Activated CD4-positive, alpha-beta T cell treated with anti-CD3 and anti-CD28 coated beads, Interleukin-2, amount 50 U/mL, for 1 hour (primary cell): Measurements from ENCODE around the gene MCHR2.
"Not testable (repeated sequence)": the region's sequence is repeated elsewhere in the genome, so short reads cannot be mapped to it uniquely, and the experiment has no call there.

Source experiments
- DNase-seq: peaks from one replicate; pipeline ENCODE4 v3.0.0-alpha.2; 2020

The MCHR2 gene, protein sequence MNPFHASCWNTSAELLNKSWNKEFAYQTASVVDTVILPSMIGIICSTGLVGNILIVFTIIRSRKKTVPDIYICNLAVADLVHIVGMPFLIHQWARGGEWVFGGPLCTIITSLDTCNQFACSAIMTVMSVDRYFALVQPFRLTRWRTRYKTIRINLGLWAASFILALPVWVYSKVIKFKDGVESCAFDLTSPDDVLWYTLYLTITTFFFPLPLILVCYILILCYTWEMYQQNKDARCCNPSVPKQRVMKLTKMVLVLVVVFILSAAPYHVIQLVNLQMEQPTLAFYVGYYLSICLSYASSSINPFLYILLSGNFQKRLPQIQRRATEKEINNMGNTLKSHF

DNA sequence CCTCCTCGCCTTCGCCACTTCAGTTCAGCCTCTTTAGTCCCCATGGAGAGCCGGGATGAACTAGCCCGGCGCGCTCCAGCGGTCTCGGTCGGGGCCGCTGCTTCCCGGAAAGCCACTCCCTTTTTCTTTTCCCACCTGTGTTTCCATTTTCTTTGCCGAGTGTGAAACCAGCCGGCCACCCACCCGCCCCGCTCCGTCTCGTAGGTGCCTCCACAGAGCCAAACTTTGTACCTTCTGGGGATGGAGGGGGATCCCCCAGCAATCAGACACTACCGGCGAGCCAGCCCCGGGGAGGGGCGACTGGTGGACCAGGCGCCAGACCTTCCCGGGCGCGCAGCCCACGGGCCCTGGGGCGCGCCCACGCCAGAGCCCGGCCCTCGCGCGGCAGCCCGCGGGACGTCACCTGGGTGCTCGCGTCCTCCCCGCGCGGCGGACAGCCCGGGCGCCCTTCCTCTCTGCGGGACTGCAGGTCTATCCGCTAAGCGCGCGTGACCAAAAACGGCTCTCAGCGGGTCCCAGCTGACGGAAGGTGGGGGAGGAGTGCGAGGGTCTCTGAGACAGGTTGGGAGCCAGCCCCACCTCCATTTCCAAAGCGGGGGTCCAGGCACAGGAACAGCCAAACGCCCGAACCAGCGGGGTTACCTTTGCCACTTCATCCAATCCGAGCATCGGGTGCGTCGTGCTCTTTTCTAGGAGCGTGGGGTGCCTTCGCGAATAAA is at the start of gene MCHR2:
TSS of gene MCHR2 (minus strand) at position 691 of the 719 bp plus-strand sequence. CDS start 38,076 bp downstream, outside the sequence.
- no peak for DNase-seq

DNA sequence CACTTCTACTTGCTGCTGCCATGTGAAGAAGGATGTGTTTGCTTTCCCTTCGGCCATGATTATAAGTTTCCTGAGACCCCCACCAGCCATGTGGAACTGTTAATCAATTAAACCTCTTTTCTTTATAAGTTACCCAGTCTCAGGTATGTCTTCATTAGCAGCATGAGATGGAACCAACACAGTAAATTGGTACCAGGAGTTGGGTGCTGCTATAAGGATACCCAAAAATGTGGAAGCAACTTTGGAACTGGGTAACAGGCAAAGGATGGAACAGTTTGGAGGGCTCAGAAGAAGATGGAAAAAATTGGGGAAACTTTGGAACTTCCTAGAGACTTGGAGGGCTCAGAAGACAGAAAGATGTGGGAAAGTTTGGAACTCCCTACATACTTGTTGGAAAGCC is 44.5 kb upstream of the MCHR2 start:
- DNase-seq, result not testable (repeated sequence)

DNA sequence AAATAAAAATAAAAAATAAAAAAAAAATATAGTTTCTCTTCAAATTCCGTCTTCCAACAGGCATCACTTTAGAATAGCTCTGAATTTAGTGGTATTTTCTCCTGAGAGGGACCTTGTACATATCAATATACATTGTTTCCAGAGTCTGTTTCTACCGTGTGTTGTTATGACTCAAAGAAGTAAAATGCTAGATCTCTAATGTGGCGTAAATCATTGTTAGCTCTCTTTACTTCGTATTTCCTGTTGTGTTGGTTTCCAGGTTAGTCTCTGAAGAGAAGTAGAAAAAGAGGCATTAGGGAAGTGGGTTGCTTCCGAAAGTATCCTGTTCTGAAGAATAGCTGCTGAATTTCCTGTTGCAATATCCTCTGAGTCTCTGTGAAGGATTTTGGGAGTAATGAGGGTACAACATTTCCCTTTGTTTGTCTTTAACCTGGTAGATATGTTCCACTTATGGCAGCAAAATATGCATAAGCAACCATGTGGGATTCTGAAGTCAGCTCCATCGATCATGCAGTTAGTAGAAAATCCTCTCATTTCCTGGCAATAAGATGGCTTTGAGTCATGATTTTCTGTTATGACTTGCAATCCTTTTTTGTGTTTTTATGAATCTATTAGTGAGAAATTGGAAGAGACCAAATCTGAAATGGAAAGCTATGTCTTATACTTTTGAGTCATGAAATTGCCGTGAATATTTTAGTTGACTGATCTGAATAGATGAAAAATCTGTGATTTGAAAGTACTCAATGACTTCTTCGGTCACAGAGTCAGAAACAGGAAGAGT is 42.0 kb upstream of the MCHR2 start:
- DNase-seq, result no peak

DNA sequence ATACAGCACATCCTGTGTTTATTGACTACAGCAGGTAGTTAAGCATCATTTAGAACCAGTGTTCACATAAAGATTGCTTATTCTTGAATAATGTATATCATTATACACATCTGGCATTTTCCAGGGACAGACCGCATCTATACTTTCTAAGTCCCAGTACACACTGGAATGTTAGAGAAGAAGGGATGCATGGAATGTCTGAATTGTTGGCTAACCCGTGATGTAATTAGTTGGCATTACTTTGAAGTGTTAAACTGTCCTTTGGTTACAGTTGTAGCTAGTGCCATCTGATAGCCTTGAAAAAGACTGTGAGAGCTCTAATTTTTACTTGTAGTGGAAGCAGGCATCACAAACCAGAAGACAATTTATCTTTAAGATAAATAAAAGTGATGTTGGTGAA is 29.8 kb upstream of the MCHR2 start:
- no peak for DNase-seq

DNA sequence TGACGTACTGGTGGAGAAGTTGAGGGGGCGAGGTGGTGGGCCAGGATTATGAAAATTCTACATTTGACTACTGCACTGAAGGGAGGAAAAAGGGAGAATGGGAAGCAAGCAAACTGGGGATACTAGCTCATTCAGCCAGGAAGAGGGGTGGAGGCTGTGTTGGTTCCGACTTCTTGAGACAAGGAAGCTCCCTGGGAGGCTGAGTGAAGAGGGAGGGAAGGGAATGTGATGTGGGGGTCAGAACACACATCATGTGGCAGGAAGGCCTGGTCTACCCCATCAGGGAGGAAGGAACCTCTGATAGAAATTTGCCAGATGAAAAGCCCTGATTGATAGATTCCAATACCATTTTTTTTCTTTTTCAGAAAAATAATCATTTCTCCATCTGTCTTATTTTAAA is 28.8 kb upstream of the MCHR2 start:
- DNase-seq, result no peak

DNA sequence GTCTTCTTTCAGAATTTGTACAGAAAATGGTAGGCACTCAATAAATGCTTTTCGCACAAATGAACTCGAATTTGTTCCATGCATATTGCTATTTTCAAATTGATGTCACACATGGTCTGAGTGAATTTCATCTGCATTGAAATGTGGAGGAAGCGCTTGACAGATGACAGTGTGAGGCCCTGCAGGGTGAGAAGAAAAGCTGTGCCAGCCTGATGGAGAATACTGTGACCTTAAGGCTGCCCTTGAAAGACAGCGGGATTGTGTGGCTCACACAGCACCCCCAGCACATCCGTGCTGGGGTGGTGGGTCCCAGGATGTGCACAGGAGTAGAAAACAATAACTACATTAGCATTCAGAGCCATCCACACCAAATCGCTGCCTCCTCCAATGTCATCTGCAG is 14.8 kb upstream of the MCHR2 start:
- DNase-seq, result no peak

DNA sequence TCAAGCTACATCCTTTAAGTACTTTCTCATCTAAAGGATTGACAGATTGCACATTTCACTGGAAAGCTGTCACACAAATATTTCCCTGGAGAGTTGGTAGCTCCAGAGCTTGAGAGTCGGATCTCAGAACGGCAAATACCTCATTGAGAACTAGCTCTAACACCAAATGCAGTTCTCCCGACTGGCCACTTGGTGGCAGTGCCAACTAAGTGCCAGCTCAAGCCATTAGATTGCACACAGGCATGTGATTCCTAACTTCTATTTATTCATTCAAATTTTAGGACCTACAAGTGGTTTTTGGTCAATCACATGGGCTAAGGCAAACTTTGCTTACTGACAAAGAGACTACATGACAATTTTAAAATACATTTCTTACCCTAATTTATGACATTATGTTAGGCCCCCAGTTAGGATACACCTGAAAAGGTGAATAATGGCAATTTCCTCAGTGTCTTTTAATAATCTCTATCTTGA is 7.9 kb upstream of the MCHR2 start:
- DNase-seq, result peak; percentile 15

DNA sequence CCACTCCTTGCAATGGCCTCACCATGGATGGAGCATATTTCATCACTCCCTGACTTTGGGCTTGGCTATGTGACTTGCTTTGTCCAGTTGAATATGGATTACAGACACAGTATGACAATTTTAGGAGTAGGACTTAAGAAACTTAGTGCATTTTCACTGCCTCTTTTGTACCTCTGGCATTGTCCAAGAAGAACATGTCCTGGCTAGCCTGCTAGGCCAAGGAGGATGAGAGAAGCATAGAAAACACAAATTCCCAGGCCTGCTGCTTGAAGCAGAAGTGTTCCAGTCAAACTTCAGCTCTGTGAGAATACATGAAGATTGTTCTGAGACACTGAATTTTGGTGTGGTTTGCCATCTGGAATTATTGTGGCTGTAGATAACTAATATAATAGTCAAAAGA is 3.1 kb upstream of the MCHR2 start:
- no peak for DNase-seq

DNA sequence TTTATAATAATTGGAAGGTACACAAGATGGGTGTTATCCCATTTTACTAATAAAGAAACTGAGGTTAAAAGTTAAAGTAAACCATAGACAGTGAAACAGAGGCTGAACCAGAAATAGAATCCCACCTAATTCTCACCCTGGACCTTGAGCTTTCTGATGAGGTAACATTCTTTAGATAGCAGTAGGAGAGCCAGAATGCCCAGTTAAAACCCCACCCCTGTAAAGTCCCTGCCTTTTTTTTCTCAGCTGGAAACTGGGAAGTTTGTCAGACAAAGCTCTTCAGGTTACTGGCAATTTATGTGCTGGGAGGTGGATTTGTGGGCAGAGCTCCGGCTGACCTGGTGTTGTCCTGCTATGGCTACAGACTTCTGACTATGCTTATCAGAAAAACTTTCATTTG is 1.9 kb upstream of the MCHR2 start:
- no peak for DNase-seq

DNA sequence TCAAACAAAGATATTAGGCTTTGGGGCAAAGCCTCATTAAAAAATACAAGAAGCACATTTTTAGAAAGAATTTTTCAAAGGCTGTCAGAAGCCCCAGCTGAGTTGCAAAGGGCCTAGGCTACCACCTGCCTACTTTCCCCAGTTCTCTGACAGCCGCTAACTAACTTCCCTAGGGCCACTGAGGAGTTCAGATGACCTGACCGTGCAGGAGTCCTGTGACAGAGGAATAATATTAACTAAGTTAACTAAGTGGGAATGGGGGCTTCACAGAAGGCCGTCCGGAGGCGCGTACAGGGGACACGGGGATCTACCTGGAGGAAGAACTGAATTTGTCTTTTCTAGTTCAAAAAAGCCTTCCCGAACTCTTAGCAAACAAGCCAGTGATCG is 884 bp downstream of the MCHR2 start:
- no peak for DNase-seq

DNA sequence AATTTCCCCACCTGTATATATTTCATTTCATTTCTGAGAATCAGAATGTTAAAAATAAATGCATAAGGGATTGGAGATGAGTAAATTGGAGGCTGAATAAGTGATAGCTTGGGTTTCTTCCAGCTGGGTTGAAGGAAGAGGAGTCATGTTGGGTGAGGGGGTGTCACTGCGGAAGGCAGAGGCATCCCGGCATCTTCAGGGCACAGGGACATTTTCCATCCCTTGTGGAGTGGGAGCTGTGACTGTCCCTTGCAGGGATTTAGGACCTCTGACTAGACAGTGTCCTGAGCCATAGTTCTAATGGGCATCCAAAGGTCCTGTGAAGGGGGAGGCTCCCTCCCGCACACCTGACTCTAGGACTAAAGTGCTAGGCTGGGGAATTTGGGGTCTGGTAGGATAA is 2.1 kb downstream of the MCHR2 start:
- DNase-seq, result no peak

DNA sequence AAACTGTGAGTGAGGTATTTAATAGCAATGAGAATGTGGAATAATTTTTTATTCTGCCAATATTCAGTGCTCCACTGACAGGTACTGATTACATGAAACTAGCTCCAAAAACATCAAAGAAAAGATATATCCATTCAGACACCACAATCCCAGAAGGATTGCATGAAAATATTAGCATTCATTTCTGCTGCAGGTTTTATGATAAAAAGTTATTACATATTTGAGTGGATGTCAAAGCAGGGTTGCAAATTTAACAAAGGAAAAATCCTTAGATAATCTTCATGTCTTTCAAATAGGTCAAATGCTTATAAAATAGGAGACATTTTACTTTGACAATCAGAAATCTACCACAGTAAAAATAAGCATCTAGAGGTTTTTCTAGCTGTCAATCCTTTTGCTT is 13.3 kb downstream of the MCHR2 start:
- DNase-seq, result no peak

DNA sequence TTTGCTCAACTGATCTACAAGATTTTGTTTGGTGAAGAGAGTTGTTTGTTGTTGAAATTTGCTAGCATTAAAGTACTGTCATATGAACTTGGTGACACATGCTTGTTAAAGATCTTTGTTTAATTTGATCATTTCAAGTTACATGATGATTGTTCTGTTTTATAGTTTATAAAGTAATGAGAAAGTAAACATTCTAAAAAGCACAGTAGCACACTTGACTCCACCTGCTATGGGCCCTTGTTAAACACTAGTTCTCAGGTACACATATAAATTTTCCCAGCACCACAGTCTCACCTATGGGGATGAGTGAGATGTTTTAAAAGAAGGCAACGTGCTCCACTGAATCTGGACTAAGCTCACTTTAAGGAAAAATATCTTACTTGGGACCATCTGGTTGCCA is 14.1 kb downstream of the MCHR2 start:
- no peak for DNase-seq

DNA sequence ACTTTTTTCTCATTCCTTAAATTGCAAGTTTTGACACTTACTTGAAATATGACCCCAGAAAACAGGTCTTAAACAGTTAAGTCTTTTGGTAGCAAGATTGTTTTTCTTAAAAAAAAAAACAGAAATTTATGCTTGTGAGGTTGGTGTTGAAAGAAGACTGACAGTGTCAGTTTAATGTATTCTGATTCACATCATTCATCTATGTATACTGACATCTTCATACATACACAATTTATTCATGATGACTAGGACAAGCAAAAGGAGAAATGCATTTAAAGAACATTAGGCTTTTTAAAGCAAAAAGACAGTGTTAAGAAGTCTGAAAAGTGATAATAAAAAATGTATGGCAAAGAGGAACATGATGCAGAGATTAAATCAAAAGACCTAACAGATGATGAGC is 27.0 kb downstream of the MCHR2 start:
- no peak for DNase-seq

DNA sequence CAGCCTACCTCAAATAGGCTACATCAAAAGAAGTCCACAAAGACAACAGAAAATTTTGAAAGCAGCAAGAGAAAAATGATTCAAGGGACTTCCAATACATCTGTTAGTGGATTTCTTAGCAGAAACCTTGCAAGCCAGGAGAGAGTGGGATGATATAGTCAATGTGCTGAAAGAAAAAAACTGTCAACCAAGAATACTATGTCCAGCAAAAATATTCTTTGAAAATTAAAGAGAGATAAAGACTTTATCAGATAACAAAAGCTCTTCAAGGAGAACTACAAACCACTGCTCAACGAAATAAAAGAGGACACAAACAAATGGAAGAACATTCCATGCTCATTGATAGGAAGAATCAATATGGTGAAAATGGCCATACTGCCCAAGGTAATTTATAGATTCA is 34.0 kb downstream of the MCHR2 start:
- no peak for DNase-seq

DNA sequence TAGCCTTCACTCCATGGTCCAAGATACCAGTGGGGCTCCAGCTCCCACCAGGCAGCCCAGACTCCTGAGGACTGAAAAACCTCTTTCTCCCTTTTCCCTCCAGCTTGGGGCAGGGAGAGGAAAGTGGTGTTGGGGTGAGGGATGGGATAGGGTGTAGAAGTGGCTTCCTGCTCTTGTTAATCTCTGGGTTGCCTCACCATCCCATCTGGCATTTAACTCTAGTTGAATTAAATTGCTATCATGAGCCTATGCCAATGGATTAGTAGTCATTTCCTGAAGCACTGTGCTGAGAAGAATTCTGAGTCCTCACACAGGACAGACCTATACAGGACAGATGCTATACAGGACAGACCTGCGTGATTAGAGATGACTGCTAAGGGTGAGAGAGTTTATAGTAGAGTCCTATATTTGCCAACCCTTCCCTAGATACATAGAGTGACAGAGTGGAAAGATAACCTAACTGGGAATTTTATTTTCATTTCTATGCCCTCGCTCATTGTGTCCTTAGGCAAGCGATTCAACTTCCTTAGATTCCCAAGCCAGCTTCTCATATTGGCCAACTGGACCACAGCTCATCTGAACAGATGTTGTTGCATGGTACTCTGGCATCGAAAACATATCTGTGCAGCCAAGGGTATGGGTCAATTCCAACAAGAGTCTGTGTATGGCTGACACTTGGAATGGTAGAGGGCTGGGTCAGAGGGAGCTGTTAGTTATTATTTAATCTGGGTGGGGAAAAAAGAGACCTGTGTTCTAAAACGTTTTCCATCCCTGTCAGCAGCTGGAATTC is 42.8 kb downstream of the MCHR2 start:
- DNase-seq, result no peak

DNA sequence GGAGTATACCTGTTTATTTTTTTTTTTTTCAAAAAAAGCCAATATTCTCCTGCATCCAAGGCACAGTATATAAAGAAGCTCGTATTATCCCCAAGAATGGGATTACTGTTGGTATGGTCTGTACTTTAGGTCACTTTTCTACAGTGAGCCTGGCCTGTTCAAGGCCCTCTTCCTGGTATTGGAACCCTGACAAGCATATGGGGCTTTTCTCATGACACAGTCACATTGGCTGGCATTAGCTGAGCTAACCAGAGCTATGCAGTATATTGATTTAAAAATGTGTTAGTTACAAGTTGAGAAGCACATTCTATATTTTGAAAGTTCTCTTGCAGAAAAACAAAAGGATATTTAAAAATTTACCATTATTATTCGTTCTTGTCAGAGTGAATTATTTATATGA is 48.0 kb downstream of the MCHR2 start:
- DNase-seq, result no peak

DNA sequence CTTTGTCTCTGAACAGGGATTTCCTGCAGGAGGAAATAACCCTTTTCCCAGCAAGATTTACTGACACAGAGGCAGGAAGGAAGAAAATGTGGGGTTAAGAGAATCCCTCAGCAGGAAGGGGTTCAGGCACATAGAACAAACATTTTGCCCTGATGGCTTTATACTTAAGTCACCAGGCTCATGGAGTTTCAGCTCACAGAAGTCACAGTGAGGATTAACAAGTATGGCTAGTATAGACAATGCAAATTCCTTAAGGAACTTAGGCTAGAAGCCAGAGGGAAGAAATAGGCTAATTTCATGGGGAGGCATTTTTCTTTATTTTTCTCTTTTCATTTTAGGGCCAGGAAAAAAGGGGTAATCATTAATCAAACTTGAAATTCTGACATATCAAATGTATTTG is 50.2 kb downstream of the MCHR2 start:
- no peak for DNase-seq

DNA sequence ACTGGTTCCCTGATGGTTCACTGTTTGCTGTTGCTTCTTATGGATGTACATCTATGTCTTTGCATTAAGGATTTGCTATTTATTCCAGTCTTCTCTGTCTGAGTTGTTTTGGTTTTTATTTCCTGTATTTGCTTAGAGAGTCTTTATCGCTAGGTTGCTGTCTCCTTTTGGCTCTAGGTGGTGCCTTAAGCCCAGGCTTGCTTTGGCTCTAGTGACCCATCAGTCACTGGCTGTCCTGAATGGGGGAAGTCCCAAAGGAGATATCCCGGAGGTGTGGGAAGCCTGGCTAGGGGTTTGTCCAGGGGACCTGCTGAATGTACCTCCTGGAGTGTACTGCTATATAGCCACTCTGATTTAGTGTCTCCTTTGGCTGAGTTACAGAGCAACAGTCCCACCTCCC is 53.4 kb downstream of the MCHR2 start:
- no peak for DNase-seq

DNA sequence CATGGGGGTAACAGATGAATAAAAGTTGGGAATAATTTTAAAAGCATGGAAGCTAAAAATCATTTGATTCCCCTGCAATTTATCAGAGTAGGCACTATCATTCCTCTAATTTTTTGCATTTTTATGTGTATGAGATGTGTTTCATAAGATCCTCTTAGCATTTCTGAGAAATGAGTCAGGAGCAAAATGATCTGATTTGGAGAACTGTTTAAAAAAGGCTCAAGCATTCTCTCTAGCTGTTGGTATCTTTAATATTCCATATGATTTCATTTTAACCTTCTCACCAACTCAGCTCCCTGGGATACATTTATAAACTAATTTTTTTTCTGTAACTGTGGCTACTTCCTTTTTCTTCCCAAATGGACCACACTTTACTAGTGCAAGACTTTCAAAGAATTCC is 60.9 kb downstream of the MCHR2 start:
- no peak for DNase-seq

DNA sequence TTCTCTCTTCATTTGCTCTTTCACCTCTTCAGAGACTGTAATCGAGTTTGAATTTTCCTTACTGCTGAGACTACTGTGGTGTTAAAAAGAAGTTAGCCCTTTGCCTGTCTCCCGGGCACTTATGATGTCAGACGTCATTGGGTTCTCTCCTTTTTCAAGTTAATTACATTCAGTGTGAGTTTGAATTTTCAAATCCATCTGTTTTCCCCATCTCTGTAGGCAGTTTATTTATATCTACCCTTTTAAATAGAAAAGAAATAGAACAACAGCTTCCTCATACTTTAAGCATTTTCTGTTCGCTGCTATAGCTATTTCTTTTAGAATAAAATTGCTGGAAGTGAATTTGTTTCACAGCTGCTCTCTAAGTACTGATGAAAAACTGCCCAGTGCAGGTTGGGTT is 81.4 kb downstream of the MCHR2 start:
- DNase-seq, result no peak

DNA sequence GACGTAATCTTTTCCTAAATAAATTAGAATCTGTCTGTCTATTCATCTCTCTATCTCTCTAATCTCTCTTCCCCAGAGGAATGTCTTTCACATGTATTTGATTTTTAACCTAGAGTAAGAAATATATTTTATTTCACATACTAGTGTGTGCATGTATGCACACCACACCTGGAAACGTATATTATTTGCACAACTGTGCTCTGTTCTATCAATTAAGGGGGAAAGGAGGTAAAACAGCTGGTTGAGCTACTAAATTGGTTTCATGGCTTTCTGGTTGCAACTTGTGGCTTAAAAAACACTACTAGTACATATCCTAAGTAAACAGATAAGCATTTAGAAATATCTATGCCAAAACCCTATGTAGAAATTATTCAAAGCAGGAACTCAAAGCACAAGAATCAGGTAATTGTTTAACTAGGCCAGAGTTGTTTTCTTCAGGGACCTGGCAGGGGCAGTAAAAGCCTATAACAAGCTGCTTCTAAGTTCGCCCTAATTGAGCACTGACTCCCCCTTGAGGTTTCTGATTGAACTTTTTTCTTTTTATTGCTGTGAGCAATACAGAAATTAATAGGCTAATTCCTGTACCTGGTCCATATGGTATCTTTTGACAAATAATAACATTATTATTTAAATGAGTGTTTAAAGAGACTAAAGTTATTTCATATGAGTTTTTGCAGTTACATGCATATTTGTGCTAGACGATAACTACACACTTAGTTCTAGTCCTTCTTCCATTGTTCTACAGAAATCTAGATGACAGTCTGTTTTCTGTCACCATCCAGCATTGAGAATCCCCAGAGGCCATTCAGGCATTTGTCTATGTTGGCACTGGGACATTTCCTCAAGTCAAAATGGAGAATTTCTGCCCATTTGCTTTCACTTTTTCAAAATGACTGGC is 88.6 kb downstream of the MCHR2 start:
- DNase-seq, result no peak
